OCI-LY1 (cell line): ENCODE measurements around the gene AAK1.
"Not testable (repeated sequence)": the region's sequence is repeated elsewhere in the genome, so short reads cannot be mapped to it uniquely, and the experiment has no call there.

Experiments
- H2AFZ ChIP-seq: fragments of 200-600 bp; sonication (generic), shearing (Covaris generic); 2 replicates; pipeline ENCODE4 v1.6.0; 2014; ENCODE audit warnings: antibody characterized with exemption, mild to moderate bottlenecking, low read length
- H3F3A ChIP-seq: fragments of 200-600 bp; sonication (generic), shearing (Covaris generic); 2 replicates; pipeline ENCODE4 v1.6.0; 2014; ENCODE audit warnings: mild to moderate bottlenecking, antibody characterized with exemption, low read length, moderate library complexity; ENCODE audit not compliant: insufficient read depth
- H3K27ac ChIP-seq: fragments of 200-600 bp; sonication (generic); 2 replicates; pipeline ENCODE4 v1.5.1; 2014; ENCODE audit warnings: low read length, mixed run types, mild to moderate bottlenecking, low read depth; ENCODE audit not compliant: poor library complexity, severe bottlenecking
- H3K27me3 ChIP-seq: fragments of 200-600 bp; sonication (generic); 2 replicates; pipeline ENCODE4 v1.6.0; 2014; ENCODE audit warnings: antibody characterized with exemption, mild to moderate bottlenecking, low read length, moderate library complexity; ENCODE audit not compliant: insufficient read depth
- H3K36me3 ChIP-seq: fragments of 200-600 bp; sonication (generic); 2 replicates; pipeline ENCODE4 v1.6.1; 2014; ENCODE audit warnings: mild to moderate bottlenecking, antibody characterized with exemption, low read length, moderate library complexity, mixed read lengths; ENCODE audit not compliant: insufficient read depth
- H3K4me1 ChIP-seq: fragments of 200-600 bp; sonication (generic); 2 replicates; pipeline ENCODE4 v1.5.1; 2014; ENCODE audit warnings: mild to moderate bottlenecking, low read length, moderate library complexity; ENCODE audit not compliant: insufficient read depth, severe bottlenecking
- H3K4me2 ChIP-seq: fragments of 200-600 bp; sonication (generic), shearing (Covaris generic); 2 replicates; pipeline ENCODE4 v1.6.1; 2014; ENCODE audit warnings: low read length
- H3K4me3 ChIP-seq: fragments of 200-600 bp; sonication (generic); 2 replicates; pipeline ENCODE4 v1.5.1; 2014; ENCODE audit warnings: low read length, low read depth, mild to moderate bottlenecking, mixed read lengths; ENCODE audit not compliant: poor library complexity, severe bottlenecking
- H3K79me2 ChIP-seq: fragments of 200-600 bp; shearing (Covaris generic); 2 replicates; pipeline ENCODE4 v1.6.1; 2016; ENCODE audit warnings: mixed run types, low read length, mixed read lengths; ENCODE audit not compliant: insufficient read depth
- H3K9ac ChIP-seq: fragments of 200-600 bp; sonication (generic), shearing (Covaris generic); 2 replicates; pipeline ENCODE4 v1.6.1; 2014; ENCODE audit warnings: mild to moderate bottlenecking, low read length, mixed read lengths
- H3K9me2 ChIP-seq: fragments of 200-600 bp; sonication (generic), shearing (Covaris generic); 2 replicates; pipeline ENCODE4 v1.6.1; 2014; ENCODE audit warnings: low read depth, mild to moderate bottlenecking, low read length, mixed read lengths
- H3K9me3 ChIP-seq: fragments of 200-600 bp; shearing (Covaris generic); 2 replicates; pipeline ENCODE4 v1.6.1; 2014; ENCODE audit warnings: low read length, mixed read lengths
- H4K20me1 ChIP-seq: fragments of 200-600 bp; sonication (generic), shearing (Covaris generic); 2 replicates; pipeline ENCODE4 v1.6.0; 2016; ENCODE audit warnings: mild to moderate bottlenecking, low read length; ENCODE audit not compliant: insufficient read depth
- EZH2 ChIP-seq: fragments of 200-600 bp; sonication (generic), shearing (Covaris generic); IDR thresholded peaks from 2 replicates; pipeline ENCODE4 v1.8.0; 2017; ENCODE audit warnings: borderline replicate concordance, mixed run types, mild to moderate bottlenecking, antibody characterized with exemption, low read length, moderate library complexity, mixed read lengths
- TF ChIP-seq, protein P1 (sequence below): fragments of 200-600 bp; sonication (generic), shearing (Covaris generic); IDR thresholded peaks from 2 replicates; pipeline ENCODE4 v1.5.1; 2017; ENCODE audit warnings: mild to moderate bottlenecking, antibody characterized with exemption, low read length, moderate library complexity, mixed read lengths

Gene AAK1

DNA sequence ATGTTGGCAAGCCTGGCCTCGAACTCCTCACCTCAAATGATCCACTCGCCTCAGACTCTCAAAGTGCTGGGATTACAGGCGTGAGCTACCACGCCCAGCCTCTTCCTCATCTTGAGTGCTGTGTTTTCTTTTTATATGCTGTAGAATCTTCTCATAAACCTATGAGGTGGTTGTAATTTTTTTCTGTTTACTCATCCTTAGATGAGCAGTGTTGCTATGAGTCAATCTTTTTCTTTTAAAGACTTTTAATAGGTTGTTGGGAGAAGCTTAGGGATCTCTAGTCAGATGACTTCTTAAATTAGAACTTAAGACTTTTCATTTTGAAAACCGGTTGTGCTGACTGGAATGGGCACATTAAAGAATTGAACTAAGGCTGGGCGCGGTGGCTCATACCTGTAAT, 8.7 kb upstream of the AAK1 start:
- H3K27ac ChIP-seq: no peak overlapping the region
- no peak overlapping the region for H2AFZ ChIP-seq

DNA sequence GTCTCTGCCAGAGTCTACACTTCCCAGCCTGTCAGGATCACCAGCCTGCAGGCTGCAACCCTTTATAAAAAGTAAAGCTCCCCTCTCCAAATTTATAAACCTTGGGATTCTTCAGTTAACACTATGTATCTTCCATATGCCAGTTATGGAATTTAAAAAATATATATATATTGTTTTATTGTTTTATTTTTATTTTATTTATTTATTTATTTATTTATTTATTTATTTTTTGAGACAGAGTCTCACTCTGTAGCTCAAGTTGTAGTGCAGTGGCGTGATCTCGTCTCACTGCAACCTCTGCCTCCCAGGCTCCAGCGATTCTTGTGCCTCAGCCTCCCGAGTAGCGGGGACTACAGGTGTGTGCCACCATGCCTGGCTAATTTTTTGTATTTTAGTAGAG, 3.7 kb upstream of the AAK1 start:
- H3K9me3 ChIP-seq, H3K9me2 ChIP-seq, H3K9ac ChIP-seq, H3K27me3 ChIP-seq, H3K36me3 ChIP-seq, H3F3A ChIP-seq, H3K4me2 ChIP-seq, H4K20me1 ChIP-seq, H3K4me3 ChIP-seq, H3K79me2 ChIP-seq, H2AFZ ChIP-seq: not testable (repeated sequence)
- peak overlapping the region; percentile 0 for H3K27ac ChIP-seq
- H3K4me1 ChIP-seq: peaks cover 50% of the 10 kb centered on the region

More for the DNA sequence above, 8.7 kb upstream of the AAK1 start:
- Histone ChIP-seq H3K9ac (no peak overlapping the region), H3K27me3 (0 out of 2 replicates have a peak, but pooled peaks cover 4% of the 10 kb centered on the region), H3K36me3 (no peaks in the 10 kb centered on the region), H3F3A (no peaks in the 10 kb centered on the region), H4K20me1 (no peaks in the 10 kb centered on the region), H3K4me1 (peaks cover 15% of the 10 kb centered on the region), H3K4me2 (no peak overlapping the region), H3K9me2 (no peaks in the 10 kb centered on the region), H3K4me3 (no peak overlapping the region), H3K79me2 (no peaks in the 10 kb centered on the region), H3K9me3 (no peaks in the 10 kb centered on the region)
- no peak for TF ChIP-seq EZH2
- TF ChIP-seq, protein P1, sequence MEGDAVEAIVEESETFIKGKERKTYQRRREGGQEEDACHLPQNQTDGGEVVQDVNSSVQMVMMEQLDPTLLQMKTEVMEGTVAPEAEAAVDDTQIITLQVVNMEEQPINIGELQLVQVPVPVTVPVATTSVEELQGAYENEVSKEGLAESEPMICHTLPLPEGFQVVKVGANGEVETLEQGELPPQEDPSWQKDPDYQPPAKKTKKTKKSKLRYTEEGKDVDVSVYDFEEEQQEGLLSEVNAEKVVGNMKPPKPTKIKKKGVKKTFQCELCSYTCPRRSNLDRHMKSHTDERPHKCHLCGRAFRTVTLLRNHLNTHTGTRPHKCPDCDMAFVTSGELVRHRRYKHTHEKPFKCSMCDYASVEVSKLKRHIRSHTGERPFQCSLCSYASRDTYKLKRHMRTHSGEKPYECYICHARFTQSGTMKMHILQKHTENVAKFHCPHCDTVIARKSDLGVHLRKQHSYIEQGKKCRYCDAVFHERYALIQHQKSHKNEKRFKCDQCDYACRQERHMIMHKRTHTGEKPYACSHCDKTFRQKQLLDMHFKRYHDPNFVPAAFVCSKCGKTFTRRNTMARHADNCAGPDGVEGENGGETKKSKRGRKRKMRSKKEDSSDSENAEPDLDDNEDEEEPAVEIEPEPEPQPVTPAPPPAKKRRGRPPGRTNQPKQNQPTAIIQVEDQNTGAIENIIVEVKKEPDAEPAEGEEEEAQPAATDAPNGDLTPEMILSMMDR: no peak

DNA sequence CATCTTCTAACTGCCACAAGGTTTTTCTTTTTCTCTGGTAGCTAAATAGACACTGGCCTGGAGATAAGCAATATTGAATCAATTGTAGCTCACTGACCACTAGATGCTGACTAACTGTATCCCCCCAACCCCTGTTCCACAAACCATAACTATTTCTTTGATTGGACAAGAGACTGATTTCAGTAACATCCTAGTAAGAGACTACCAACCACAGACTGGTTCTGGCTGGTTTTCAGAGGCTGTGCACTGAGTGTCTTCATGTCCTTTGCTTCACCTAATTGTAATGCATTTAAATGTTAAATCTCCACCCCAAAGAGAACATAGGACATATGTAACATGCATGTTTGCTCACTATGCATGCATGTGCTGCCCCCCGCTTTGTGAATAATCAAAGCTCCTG, 3.2 kb upstream of the AAK1 start:
- TF ChIP-seq, protein P1: no peak
- no peak for TF ChIP-seq EZH2
- Histone ChIP-seq H3K9me3 (no peaks in the 10 kb centered on the region), H2AFZ (no peak overlapping the region), H3K9me2 (no peaks in the 10 kb centered on the region), H3K79me2 (no peaks in the 10 kb centered on the region), H3K4me1 (peaks cover 55% of the 10 kb centered on the region), H3K4me3 (no peak overlapping the region), H3K4me2 (no peak overlapping the region), H3K27me3 (no peaks in the 10 kb centered on the region), H3F3A (no peaks in the 10 kb centered on the region), H4K20me1 (no peaks in the 10 kb centered on the region), H3K9ac (no peak overlapping the region), H3K36me3 (no peaks in the 10 kb centered on the region; the same call in 1 of the 2 replicates), H3K27ac (peak overlapping the region; percentile 0)

DNA sequence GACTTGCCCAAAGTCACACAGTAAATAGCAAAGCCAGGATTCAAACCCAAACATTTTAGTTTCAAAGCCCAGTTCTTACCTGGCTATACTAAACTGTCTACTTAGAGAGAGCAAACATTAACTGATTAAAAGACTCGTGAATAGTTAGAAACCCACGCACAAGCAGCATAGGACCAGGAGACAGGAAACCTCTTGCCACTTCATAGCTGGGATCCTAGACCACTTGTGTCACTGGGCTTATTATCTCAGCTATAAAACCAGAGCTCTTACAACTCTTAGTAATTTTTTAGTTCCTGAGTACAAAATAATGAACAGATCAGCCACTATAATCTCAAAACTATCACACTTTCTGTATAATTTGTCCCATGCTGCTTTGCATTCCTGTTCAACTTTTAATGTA, 2.4 kb upstream of the AAK1 start:
- TF ChIP-seq, protein P1: no peak
- TF ChIP-seq EZH2: no peak
- no peak overlapping the region for H3K9ac ChIP-seq

More for the DNA sequence above, 2.4 kb upstream of the AAK1 start:
- Histone ChIP-seq H3K4me2 (peak overlapping the region; percentile 81; the same call in 1 of the 2 replicates), H3F3A (no peaks in the 10 kb centered on the region), H3K27me3 (no peaks in the 10 kb centered on the region), H3K27ac (peak overlapping the region; percentile 2), H2AFZ (no peak overlapping the region), H3K79me2 (no peaks in the 10 kb centered on the region), H3K4me1 (peaks cover 61% of the 10 kb centered on the region), H3K4me3 (no peak overlapping the region), H4K20me1 (no peaks in the 10 kb centered on the region), H3K9me3 (no peaks in the 10 kb centered on the region), H3K36me3 (no peaks in the 10 kb centered on the region; the same call in 1 of the 2 replicates), H3K9me2 (no peaks in the 10 kb centered on the region)
